Stimulated activated CD8-positive, alpha-beta memory T cell treated with anti-CD3 and anti-CD28 coated beads, Interleukin-4, amount 100 ng/mL, for 24 hours (primary cell): ENCODE measurements around the gene MNDA.

Experiments
- DNase-seq: peaks from one replicate; pipeline ENCODE4 v3.0.0-alpha.2; 2020; ENCODE audit warnings: low read depth

The MNDA gene

DNA sequence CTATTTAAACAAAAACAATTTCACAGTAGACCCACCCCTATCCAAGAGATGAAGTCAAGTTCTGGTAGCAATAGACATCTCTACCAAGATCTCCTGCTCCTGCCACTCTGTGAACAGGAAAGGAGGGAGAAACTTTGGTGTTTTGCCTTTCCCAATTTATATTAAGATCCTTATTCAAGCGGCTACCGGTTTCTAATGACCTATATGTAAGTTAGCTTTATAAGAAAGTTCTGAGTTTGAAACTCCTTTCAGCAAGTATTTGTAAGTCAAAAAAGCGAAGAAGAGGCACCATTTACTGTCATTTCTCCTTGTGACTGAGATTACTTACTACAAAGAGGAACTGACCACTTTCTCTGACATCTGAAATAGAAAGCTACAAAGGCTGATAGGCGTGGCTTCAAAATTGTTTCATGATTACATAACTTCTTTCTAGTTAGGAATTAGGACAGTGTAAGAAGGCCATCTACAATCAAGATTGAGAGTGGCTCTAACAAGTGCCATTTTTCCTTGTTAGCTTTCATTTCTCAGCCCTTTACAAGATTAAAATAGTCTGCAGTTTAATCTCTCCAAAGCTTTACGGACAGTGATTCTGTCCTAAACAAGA lies at the start of gene MNDA:
MNDA (plus strand) TSS at position 448 of the 604 bp plus-strand sequence. CDS start 10,803 bp downstream, outside the sequence.
- no peak for DNase-seq

DNA sequence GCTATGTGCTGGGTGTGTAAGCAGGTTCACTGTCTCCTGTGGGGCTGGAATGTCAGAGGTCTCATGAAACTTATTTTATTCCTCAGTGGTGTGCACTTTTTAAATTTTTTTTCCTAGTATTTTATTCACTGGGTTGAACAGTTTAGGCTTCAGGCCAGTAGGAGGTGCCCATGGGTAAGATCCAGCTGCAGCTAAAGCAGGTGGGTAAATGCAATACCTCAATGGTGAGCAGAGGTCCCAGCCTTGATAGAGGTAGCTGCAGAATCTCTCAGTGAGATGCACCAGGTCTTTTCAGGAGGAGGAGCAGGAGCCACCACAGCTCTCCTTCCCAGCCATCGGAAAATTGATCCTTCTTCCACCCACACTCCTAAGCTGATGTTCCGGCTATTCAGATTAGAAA lies 37.5 kb upstream of the MNDA start:
- DNase-seq, result peak; percentile 11

GRCh38 chr1:158794247-158794646 lies 36.9 kb upstream of the MNDA start:
- no peak for DNase-seq

DNA sequence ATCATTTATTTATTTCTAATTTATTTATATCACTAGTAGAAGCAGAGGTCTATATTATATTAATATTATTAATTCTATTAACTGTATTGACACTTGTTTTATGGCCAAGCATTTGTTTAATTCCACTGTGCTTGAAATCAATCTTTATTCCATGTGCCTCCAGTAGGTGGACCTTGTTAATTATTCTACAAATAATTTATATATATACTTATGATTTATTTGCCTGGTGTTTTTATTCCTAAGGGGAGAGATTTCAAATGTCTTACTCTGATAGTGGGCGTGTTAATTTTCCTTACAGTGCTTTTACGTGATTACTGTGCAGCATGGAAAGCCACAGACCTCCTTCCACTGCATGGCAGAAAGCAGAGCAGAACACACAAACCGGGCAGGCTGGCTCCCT lies 32.6 kb upstream of the MNDA start:
- no peak for DNase-seq

- no peak for DNase-seq
Observed at GRCh38 chr1:158799689-158800088, 31.5 kb upstream of the MNDA start.

GRCh38 chr1:158800526-158800925 lies 30.6 kb upstream of the MNDA start:
- DNase-seq, result no peak

- DNase-seq, result no peak
Observed at GRCh38 chr1:158801396-158801795, 29.8 kb upstream of the MNDA start.

DNA sequence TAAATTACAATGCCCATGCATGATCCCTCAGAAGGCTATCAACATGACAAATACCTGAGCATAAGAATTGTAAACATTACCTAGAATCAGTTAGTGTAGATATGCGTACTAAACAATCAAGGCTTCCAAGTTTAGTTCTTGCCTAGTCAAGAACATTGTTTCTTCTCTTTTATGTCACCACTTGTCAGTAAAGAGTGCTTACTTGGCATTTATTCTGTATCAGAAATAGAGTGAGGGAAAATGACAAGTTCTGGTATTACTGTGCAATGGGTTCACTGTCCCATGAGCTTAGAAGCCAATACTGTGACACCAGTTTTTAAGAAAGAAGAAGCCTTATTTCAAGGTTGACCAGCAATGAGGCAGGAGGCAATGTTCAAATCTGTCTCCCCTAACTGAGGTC lies 27.5 kb upstream of the MNDA start:
- DNase-seq, result no peak

DNA sequence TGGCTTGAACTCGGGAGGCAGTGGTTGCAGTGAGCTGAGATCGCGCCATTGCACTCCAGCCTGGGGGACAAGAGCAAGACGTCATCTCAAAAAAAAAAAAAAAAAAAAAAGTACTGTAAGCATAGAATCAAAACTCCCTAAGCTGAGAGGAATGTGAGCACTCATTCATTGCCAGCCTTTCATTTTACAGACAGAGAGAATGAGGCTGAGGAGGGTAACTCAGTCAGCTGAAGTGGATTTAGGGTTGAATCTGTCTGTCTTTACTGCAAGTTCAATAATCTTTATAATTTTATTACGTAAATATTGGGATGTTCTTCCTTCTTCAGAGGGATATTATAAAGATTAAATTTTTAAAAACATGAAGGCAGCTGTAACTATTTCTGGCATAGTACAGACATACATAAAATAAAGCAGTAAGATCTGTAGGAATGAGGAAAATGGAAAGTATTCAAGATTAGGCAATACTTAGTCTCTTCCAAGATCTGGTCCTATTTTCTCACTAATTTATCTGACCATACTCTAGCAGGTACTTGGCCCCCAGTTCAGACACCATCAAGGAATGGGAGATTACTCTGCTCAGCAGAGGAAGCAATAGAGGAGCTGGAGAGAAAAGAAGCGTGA lies 24.1 kb upstream of the MNDA start:
- DNase-seq, result no peak

- DNase-seq, result no peak
Observed at GRCh38 chr1:158809256-158809655, 21.9 kb upstream of the MNDA start.

DNA sequence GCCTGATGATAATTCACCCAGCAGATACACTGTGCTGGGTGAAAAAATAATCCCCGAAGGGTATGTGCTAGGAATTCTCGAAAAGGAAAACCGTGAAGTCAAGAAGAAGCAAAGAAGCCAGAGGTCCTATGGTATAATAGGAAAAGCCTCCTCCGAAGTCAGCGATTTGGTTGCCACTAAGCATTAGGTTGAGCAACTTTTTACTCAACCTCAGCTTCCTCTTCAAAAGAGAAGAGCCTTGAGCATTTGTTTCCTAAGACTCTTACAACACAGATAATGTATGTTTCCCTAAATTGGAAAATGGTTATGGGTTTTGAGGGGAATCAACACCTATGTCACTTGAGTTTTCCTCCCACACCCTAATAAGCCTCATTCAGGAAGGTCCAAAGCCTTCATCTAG lies 21.3 kb upstream of the MNDA start:
- DNase-seq, result no peak

- no peak for DNase-seq
Observed at GRCh38 chr1:158810311-158810710, 20.8 kb upstream of the MNDA start.

- DNase-seq, result no peak
Observed at GRCh38 chr1:158812336-158812735, 18.8 kb upstream of the MNDA start.

GRCh38 chr1:158813164-158813563 lies 18.0 kb upstream of the MNDA start:
- no peak for DNase-seq

DNA sequence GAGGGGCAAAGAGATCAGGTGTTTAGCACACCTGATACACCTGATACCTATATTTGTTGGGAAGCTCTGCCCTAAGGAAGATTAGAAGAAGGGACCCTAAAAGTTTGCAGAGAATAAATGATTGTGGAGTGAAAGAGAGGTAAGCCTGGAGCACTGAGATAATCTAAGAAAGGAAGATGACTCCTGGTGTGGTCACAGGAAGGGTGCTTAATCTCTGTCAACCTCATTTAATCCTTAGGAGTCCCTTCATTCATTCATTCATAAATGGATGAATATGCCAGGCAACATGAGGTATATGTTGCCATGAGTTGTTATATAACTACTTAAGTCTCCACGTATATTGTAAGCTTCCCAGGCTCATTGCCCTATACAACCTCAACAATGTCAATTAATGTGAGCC lies 16.2 kb upstream of the MNDA start:
- no peak for DNase-seq

- no peak for DNase-seq
Observed at GRCh38 chr1:158818560-158818959, 12.6 kb upstream of the MNDA start.

- no peak for DNase-seq
Observed at GRCh38 chr1:158818975-158819431, 12.1 kb upstream of the MNDA start.

- no peak for DNase-seq
Observed at GRCh38 chr1:158819461-158820443, 11.4 kb upstream of the MNDA start.

GRCh38 chr1:158821723-158822122 lies 9.4 kb upstream of the MNDA start:
- no peak for DNase-seq

- DNase-seq, result no peak
Observed at GRCh38 chr1:158830074-158830677, 975 bp upstream of the MNDA start.

DNA sequence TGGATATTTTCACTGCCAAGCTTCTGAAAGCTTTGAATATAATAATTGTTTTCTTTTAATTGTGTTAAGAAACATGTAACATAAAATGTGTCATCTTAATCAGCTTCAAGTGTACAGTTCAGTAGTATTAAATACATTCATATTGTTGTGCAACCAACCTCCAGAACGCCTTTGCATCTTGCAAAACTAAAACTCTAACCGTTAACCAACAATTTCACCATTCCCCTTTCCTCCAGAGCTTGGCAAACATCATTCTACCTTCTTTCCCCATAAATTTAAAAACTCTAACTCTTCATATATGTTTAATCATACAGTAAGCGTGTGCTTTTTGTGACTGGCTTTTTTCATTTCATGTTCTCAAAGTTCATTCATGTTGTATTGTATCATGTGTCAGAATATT lies 2.1 kb downstream of the MNDA start:
- no peak for DNase-seq

DNA sequence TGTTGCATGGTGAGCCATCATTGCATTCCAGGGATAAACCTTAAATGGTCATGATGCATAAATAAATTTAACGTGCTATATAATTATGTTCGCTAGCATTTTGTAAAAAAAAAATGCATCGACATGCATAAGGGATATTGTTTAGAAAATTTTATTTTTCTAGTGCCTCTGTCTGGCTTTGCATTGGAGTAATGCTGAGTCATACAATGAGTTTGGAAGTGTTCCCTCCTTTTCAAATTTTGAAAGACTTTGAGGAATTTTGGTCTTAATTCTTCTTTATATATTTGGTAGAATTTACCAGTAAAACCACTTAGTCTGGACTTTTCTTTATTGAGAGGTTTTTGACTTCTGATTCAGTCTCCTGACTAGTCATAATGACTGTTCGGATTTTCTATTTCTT lies 4.9 kb downstream of the MNDA start:
- DNase-seq, result no peak
